ENCODE data around the gene SMYD2.

GRCh38 chr1:214248311-214249085, 32.5 kb upstream of the SMYD2 start:
- TF ChIP-seq CTCF (IDR thresholded peaks at IDR 0.05) (no peak), POLR2A (IDR thresholded peaks at IDR 0.05) (no peak), EP300 (IDR thresholded peaks at IDR 0.05) (no peak)
